ENCODE data around the gene IFNA17. TPM values are rescaled to one million over a fixed set of nuclear protein-coding genes. Genes with fewer than 3 reads are reported as not detected.
"Not testable (repeated sequence)": the region's sequence is repeated elsewhere in the genome, so short reads cannot be mapped to it uniquely, and the experiment has no call there.

The IFNA17 gene
- total RNA-seq, 1 donor from 2014 or later, result not detected

DNA sequence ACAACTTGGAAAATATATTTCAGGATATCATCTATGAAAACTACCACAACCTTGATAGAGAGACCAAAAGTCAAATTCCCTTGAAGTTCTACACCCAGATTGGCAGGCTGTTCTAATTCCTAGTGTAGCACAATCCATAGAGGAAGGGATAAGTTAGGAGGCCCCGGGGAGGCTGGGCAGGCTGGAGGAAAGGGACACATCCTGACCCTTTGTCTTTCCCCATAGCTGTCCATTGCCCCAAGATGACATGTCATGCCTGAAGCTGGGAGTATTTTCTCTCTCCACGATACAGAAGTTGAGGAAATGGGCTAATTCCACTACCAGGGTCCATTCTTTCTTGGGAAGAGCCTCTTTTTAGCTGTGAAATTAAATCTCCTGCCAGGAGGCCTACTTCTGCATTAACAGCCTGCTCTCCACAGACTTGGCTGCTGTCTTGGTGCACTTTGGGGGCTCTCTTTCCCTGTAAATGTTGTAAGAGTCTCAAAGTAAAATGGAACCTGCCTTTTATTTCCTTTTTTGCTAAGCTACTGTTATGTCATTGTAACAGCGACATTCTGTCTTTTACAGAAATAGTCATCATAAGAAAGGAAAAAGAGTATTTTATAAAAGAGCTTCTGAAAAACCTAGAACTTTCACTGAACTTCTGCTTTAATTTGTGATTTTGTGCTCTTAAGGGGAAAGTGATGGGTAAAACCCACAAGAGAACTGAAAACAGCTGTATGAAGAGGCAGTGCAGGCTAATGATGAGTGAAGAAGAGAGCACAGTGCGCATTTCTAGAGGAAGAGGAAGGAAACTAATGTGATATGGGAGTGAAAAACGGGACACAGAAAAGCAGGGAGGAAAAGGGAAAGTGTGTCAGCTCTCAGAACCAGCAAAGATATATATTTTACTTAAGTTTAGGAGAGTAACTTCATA, 14.4 kb downstream of the IFNA17 start:
- DNase-seq (ENCODE audit: low spot score in 2 of 2); H3K36me3 ChIP-seq; intact Hi-C loops (cut with DNase I); H3K27ac ChIP-seq; H3K27me3 ChIP-seq; H3K4me3 ChIP-seq; H3K9me3 ChIP-seq; H3K4me1 ChIP-seq: not testable (repeated sequence)
- TF ChIP-seq, protein P1, sequence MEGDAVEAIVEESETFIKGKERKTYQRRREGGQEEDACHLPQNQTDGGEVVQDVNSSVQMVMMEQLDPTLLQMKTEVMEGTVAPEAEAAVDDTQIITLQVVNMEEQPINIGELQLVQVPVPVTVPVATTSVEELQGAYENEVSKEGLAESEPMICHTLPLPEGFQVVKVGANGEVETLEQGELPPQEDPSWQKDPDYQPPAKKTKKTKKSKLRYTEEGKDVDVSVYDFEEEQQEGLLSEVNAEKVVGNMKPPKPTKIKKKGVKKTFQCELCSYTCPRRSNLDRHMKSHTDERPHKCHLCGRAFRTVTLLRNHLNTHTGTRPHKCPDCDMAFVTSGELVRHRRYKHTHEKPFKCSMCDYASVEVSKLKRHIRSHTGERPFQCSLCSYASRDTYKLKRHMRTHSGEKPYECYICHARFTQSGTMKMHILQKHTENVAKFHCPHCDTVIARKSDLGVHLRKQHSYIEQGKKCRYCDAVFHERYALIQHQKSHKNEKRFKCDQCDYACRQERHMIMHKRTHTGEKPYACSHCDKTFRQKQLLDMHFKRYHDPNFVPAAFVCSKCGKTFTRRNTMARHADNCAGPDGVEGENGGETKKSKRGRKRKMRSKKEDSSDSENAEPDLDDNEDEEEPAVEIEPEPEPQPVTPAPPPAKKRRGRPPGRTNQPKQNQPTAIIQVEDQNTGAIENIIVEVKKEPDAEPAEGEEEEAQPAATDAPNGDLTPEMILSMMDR (IDR thresholded peaks at IDR 0.05), result peak in 1 of 3 experiments; percentile 13

DNA sequence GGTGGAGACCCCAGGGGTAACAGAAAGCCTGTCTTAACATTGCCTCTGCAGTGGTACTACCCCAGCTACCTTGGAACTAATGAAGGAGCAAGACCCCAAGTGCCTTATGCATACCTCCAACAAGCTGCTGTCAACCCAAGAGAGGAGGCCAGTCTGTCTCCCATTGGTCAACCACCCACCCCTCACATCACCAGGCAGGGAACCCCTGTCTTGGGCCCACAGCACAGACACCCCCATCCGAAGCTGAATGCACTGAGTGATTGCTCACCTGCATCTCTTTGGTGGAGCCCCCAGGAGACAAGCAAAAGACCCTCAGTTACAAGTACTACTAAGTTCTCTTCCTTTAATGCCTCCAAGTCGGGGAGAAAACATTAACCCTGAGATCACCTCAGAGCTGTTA, 15.9 kb downstream of the IFNA17 start:
- H3K27ac ChIP-seq; H3K9me3 ChIP-seq; DNase-seq (ENCODE audit: low spot score in 2 of 2); H3K36me3 ChIP-seq; H3K4me3 ChIP-seq; H3K4me1 ChIP-seq; intact Hi-C loops (cut with DNase I); H3K27me3 ChIP-seq: not testable (repeated sequence)

DNA sequence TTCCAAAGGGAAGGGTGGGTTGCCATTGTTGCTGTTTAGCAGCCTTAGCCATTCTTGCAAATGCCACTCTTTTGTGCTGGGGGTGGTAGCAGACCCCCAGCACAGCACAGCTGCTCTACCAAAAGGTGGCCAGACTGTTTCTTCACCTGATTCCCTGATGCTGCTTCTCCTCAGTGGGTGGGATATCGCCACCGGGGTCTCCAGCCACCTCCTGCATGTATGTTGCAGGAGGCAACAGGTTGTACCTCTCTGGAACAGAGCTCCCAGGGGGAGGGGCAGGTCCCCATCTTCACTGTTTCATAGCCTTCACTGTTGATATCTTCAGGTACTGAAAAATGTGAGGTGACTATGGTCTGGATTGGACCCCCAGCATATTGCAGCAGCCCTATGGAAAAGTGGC, 17.2 kb downstream of the IFNA17 start:
- intact Hi-C loops (cut with DNase I); H3K36me3 ChIP-seq; H3K27me3 ChIP-seq; H3K9me3 ChIP-seq; H3K27ac ChIP-seq; H3K4me1 ChIP-seq; DNase-seq (ENCODE audit: low spot score in 2 of 2); H3K4me3 ChIP-seq: not testable (repeated sequence)

DNA sequence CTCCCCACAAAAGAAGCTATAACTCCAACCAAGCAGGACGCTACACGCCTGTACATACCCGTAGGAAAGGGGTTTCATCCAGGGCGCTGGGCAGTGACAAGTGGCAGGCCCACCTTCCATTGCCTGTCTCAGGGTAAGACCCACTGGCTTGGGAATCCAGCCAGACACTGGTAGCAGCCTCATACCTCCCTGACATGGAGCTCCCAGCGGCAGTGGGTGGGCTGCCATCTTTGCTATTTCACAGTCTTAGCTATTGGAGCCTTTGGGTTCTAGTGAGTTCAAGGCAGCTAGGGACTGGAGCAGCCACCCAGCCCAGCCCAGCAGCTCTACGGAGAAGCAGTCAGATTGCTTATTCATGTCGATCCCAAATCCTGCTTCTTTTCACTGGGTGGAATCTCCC, 17.7 kb downstream of the IFNA17 start:
- intact Hi-C loops (cut with DNase I), result no loop called here
- no peak overlapping the region for H3K27ac ChIP-seq
- H3K4me1 ChIP-seq, result no peaks in the 10 kb centered on the region
- H3K27me3 ChIP-seq, result no peaks in the 10 kb centered on the region
- H3K9me3 ChIP-seq, result no peaks in the 10 kb centered on the region
- TF ChIP-seq, protein P1 (IDR thresholded peaks at IDR 0.05), result no peak
- no peak for DNase-seq (ENCODE audit: low spot score in 2 of 2)
- no peak overlapping the region for H3K4me3 ChIP-seq
- H3K36me3 ChIP-seq, result no peaks in the 10 kb centered on the region

DNA sequence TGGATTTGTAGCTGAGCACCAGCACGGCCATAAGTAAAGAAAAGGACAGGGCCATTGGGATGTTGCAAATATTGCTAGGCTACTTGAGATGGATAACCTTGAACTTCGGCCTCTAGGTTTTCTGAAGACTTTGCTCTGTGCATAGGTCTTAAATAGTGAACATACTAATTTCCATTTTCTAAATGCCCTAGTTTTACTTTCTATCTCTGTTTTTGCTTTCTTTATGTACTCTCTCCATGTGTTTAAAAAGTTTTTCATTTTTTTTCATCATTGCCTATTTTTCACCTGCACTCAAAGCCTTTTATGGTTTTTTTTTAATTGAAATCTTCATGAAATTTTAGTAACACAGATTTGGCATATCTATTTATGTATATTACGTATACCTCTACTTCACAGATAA, 21.0 kb downstream of the IFNA17 start, which contains the start of gene IFNA10:
Gene IFNA10, minus strand, starts transcription at position 101 of the 400 bp plus-strand sequence. Its CDS starts 46 bp downstream, at position 55.
- H3K4me1 ChIP-seq; DNase-seq (ENCODE audit: low spot score in 2 of 2); H3K9me3 ChIP-seq; H3K36me3 ChIP-seq; H3K27me3 ChIP-seq; H3K4me3 ChIP-seq; intact Hi-C loops (cut with DNase I); H3K27ac ChIP-seq: not testable (repeated sequence)

DNA sequence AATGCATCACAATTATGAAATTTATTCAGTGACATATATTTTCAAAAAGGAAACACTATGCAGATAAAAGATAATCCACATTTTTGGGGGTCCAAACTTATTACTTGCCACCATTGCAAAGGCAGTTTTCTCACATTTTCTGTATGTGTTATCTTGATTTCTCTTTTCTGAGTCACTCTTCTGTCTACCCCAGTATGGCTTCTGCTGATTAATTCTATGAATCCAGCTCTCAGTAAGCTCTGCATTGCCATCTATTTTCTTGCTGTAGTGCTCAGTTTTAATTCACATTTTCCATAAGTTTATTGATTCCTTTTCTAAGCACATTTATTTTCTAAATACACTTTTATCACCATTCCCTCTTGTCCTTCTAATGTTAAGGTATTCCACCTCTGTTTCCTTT, 22.8 kb downstream of the IFNA17 start:
- H3K4me3 ChIP-seq, result no peak overlapping the region

DNA sequence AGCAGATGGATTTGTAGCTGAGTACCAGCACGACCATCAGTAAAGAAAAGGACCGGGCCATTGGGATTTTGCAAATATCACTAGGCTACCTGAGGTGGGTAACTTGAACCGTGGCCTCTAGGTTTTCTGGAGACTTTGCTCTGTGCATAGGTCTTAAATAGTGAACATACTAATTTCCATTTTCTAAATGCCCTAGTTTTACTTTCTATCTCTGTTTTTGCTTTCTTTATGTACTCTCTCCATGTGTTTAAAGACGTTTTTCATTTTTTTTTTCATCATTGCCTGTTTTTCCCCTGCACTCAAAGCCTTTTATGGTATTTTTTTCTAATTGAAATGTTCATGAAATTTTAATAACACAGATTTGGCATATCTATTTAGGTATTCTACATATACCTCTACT, 25.9 kb downstream of the IFNA17 start, which contains the start of gene IFNA7:
Gene IFNA7, minus strand, starts transcription at position 101 of the 400 bp plus-strand sequence. Its CDS starts 40 bp downstream, at position 61.
- H3K4me3 ChIP-seq; intact Hi-C loops (cut with DNase I): not testable (repeated sequence)

More for the DNA sequence above, 22.8 kb downstream of the IFNA17 start:
- Histone ChIP-seq H3K9me3 (no peaks in the 10 kb centered on the region), H3K4me1 (no peaks in the 10 kb centered on the region), H3K27ac (no peak overlapping the region), H3K27me3 (no peaks in the 10 kb centered on the region), H3K36me3 (no peaks in the 10 kb centered on the region)
- intact Hi-C loops (cut with DNase I), result no loop called here
- DNase-seq (ENCODE audit: low spot score in 2 of 2), result no peak
- TF ChIP-seq, protein P1 (IDR thresholded peaks at IDR 0.05), result no peak

More for the DNA sequence above, 25.9 kb downstream of the IFNA17 start, which contains the start of gene IFNA7:
- not testable (repeated sequence) for H3K4me1 ChIP-seq; H3K36me3 ChIP-seq; DNase-seq (ENCODE audit: low spot score in 2 of 2); H3K27me3 ChIP-seq; H3K27ac ChIP-seq; H3K9me3 ChIP-seq
